ENCODE measurements around the gene HSPB9. TPM values are rescaled to one million over a fixed set of nuclear protein-coding genes. Genes with fewer than 3 reads are reported as not detected.

Gene HSPB9
- total and polyA plus RNA-seq, 4 donors, result 0.03 to 0.20 (median 0.18) TPM; not detected in 1

DNA sequence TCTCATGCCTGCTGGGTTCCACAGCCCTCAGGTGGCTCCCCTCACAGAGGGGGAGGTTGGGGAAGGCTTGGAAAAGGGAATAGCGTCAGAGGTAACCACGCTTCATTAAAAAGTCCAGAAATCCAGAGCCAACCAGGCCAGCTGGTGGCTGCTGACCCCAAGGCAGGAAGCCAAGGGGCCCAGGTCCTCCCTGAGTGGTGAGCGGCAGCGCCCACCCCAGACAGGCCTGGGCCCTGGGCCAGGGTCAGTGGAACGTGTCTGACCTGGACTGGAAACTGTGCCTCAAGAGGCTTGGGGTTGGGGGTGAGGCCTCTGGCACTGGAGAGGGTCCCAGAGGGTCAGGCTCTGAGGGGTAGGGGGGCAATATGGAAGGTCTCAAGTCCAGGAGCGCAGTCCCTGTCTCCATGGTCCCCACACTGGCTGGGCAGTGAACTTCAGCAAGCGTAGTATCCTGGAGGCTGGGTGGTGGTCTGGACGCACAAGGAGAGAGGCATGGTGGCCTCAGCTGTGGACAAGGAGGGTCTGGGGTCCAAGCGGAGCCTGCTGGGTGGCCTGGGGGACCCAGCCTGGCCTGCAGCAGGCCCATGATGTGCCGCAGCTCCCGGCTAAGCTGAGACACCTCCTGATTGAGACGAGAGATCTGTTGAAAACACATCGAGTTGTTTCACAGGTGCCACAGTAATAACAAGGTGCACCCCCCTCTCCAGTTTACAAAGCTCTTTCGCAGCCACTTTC, 37.4 kb downstream of the HSPB9 start:
- no peak overlapping the region for H3K4me3 ChIP-seq
- no peaks in the 10 kb centered on the region for H3K9me3 ChIP-seq (ENCODE audit: control insufficient read depth in 4 of 4, insufficient read depth in 3 of 4, low read length in 3 of 4)
- H3K27ac ChIP-seq (ENCODE audit: low read depth in 1 of 2, low read length in 1 of 2), result no peak overlapping the region
- peak; percentile 25 to 39 (median 37) for DNase-seq
- H3K9ac ChIP-seq (ENCODE audit: insufficient read depth in 1 of 2, low read length in 2 of 2), result no peak overlapping the region
- H3K27me3 ChIP-seq (ENCODE audit: control insufficient read depth in 3 of 3, insufficient read depth in 3 of 3, low read length in 2 of 3), result no peaks in the 10 kb centered on the region
- H3K36me3 ChIP-seq (ENCODE audit: control insufficient read depth in 4 of 4, insufficient read depth in 4 of 4, low read length in 4 of 4), result no peaks in the 10 kb centered on the region
- peaks cover 0 to 16% (median 5%) of the 10 kb centered on the region in 5 donors for H3K4me1 ChIP-seq (ENCODE audit: control insufficient read depth in 5 of 5, insufficient read depth in 5 of 5, low read length in 5 of 5)
- no peak for ATAC-seq (ENCODE audit: insufficient read depth, low FRiP score)
- TF ChIP-seq, protein P1, sequence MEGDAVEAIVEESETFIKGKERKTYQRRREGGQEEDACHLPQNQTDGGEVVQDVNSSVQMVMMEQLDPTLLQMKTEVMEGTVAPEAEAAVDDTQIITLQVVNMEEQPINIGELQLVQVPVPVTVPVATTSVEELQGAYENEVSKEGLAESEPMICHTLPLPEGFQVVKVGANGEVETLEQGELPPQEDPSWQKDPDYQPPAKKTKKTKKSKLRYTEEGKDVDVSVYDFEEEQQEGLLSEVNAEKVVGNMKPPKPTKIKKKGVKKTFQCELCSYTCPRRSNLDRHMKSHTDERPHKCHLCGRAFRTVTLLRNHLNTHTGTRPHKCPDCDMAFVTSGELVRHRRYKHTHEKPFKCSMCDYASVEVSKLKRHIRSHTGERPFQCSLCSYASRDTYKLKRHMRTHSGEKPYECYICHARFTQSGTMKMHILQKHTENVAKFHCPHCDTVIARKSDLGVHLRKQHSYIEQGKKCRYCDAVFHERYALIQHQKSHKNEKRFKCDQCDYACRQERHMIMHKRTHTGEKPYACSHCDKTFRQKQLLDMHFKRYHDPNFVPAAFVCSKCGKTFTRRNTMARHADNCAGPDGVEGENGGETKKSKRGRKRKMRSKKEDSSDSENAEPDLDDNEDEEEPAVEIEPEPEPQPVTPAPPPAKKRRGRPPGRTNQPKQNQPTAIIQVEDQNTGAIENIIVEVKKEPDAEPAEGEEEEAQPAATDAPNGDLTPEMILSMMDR (IDR thresholded peaks at IDR 0.05; ENCODE audit: control extremely low read depth, extremely low read depth), result no peak
- 73 to 84% methylated on average over 14 of the region's 14 CpGs for WGBS, 2 donors

- H3K9ac ChIP-seq (ENCODE audit: insufficient read depth in 1 of 2, low read length in 2 of 2), result no peak overlapping the region
- WGBS, 2 donors, result 81 to 91% methylated on average over 7 of the region's 7 CpGs
- H3K27me3 ChIP-seq (ENCODE audit: control insufficient read depth in 3 of 3, insufficient read depth in 3 of 3, low read length in 2 of 3), result no peaks in the 10 kb centered on the region
- no peaks in the 10 kb centered on the region for H3K36me3 ChIP-seq (ENCODE audit: control insufficient read depth in 4 of 4, insufficient read depth in 4 of 4, low read length in 4 of 4)
- DNase-seq (peak; percentile 33 to 73 (median 61)), ATAC-seq (ENCODE audit: insufficient read depth, low FRiP score) (no peak)
- no peak overlapping the region for H3K4me3 ChIP-seq
- peaks cover 0 to 16% (median 5%) of the 10 kb centered on the region in 5 donors for H3K4me1 ChIP-seq (ENCODE audit: control insufficient read depth in 5 of 5, insufficient read depth in 5 of 5, low read length in 5 of 5)
- TF ChIP-seq, protein P1 (IDR thresholded peaks at IDR 0.05; ENCODE audit: control extremely low read depth, extremely low read depth), result no peak
- no peak overlapping the region for H3K27ac ChIP-seq (ENCODE audit: low read depth in 1 of 2, low read length in 1 of 2)
- no peaks in the 10 kb centered on the region for H3K9me3 ChIP-seq (ENCODE audit: control insufficient read depth in 4 of 4, insufficient read depth in 3 of 4, low read length in 3 of 4)
Observed at GRCh38 chr17:42160531-42160910, 37.9 kb downstream of the HSPB9 start.

- TF ChIP-seq, protein P1 (IDR thresholded peaks at IDR 0.05; ENCODE audit: control extremely low read depth, extremely low read depth), result no peak
- Histone ChIP-seq H3K27ac (ENCODE audit: low read depth in 1 of 2, low read length in 1 of 2) (no peak overlapping the region), H3K9ac (ENCODE audit: insufficient read depth in 1 of 2, low read length in 2 of 2) (no peak overlapping the region), H3K9me3 (ENCODE audit: control insufficient read depth in 4 of 4, insufficient read depth in 3 of 4, low read length in 3 of 4) (no peaks in the 10 kb centered on the region), H3K27me3 (ENCODE audit: control insufficient read depth in 3 of 3, insufficient read depth in 3 of 3, low read length in 2 of 3) (no peaks in the 10 kb centered on the region), H3K4me3 (no peak overlapping the region), H3K36me3 (ENCODE audit: control insufficient read depth in 4 of 4, insufficient read depth in 4 of 4, low read length in 4 of 4) (no peaks in the 10 kb centered on the region), H3K4me1 (ENCODE audit: control insufficient read depth in 5 of 5, insufficient read depth in 5 of 5, low read length in 5 of 5) (peaks cover 0 to 16% (median 5%) of the 10 kb centered on the region in 5 donors)
- 60 to 66% methylated on average over 8 of the region's 8 CpGs for WGBS, 2 donors
- ATAC-seq (ENCODE audit: insufficient read depth, low FRiP score) (no peak), DNase-seq (no peak)
Observed at GRCh38 chr17:42163113-42163512, 40.5 kb downstream of the HSPB9 start.

Data from lung (tissue), 12 donors.